Activated naive CD4-positive, alpha-beta T cell treated with anti-CD3 and anti-CD28 coated beads, Interleukin-2, amount 50 U/mL, for 72 hours (primary cell): ENCODE data around the gene MAML3. TPM values are rescaled to one million over a fixed set of nuclear protein-coding genes. Genes with fewer than 3 reads are reported as not detected.
A peak's percentile ranks its signal among the peaks of the same experiment; 100 is the strongest.

Experiments used
- ATAC-seq, 2 donors: fragments of 150-1000 bp; cut with Tn5 transposase; 2 replicates each; pipeline ENCODE4 v1.10.0; 2021; ENCODE audit warnings: mild to moderate bottlenecking in 2 of 2, moderate library complexity in 2 of 2
- DNase-seq, 2 donors: peaks; one replicate each; pipeline ENCODE4 v3.0.0; 2021 to 2022; ENCODE audit warnings: low spot score in 2 of 2
- H3K27ac Mint-ChIP-seq, 2 donors: one replicate each; pipeline ENCODE4 v1.8.0; 2022; ENCODE audit warnings: mild to moderate bottlenecking in 2 of 2, mixed read lengths in 2 of 2
- H3K36me3 Mint-ChIP-seq, 2 donors: one replicate each; pipeline ENCODE4 v1.8.0; 2022; ENCODE audit warnings: mixed read lengths in 2 of 2
- H3K9me3 Mint-ChIP-seq, 2 donors: one replicate each; pipeline ENCODE4 v1.8.0; 2022; ENCODE audit warnings: mixed read lengths in 2 of 2
- total RNA-seq, 2 donors: library from RNA; stranded (reverse); gene quantifications; one replicate each; pipeline ENCODE4 v1.2.3, GENCODE V29; 2022

Gene MAML3
- total RNA-seq, 2 donors from 2014 or later, result 0.70 to 1.0 TPM

DNA sequence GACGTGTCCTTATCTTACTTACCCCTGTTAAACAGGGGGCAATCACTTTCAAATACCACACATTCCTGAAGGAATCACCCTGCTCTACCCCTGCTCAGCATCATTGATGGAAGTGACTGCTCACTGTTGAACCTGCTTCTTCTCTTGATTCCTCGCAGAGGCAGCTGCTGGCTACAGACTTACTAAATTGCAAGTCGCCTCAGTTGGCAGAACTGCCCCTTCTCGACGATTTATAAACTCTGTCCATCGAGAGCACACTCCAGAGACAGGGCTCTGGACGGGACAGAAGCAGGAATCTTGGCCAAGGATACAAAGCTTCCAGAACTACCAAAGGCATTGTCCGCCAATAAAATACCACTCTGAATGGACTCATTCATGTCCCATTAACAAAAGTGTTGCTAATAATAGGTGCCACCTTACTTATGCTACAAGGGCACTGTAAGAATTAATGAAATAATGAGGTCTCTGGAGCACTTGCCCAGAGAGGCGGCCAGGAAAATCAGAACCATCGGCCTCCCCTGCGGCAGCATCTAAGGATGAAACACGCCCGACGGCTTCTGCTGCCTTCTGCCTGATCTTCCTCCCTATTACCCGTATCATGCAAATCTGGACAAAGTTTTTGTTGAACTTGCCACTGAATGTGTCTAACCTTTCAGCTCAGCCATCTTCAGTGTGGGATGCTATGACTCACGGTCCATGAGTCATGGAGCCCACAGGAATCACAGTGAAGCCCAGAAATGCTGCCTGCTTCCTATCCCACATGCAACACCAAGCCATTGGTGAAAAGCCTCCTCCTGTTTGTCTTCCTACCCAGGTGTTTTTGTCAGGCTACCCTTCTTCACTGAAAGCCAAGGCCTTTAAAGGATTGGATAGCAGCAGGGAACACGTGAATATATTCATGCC is 164.9 kb downstream of the MAML3 start:
- Mint-ChIP-seq H3K27ac (no peak overlapping the region), H3K9me3 (no peaks in the 10 kb centered on the region), H3K36me3 (no peaks in the 10 kb centered on the region)
- DNase-seq (peak; percentile 40 to 60), ATAC-seq (peak; percentile 97 to 100)

DNA sequence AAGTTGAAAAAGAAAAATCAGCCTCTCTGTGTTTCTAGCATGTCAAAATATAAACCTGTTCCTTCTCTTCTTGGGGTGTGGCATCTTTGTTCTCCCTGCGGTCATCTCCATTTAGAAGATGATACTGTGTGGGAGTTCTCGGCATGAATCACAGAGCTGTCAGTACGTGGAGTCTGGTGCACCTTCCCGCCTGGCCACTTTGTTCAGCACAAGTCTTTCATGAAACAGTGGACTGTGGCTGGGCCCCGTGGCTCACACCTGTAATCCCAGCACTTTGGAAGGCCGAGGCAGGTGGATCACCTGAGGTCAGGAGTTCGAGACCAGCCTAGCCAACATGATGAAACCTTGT is 166.5 kb downstream of the MAML3 start:
- no peak for ATAC-seq
- Mint-ChIP-seq H3K27ac (no peak overlapping the region), H3K36me3 (no peaks in the 10 kb centered on the region), H3K9me3 (peaks cover 0 to 6% of the 10 kb centered on the region in 2 donors)
- DNase-seq, result no peak

DNA sequence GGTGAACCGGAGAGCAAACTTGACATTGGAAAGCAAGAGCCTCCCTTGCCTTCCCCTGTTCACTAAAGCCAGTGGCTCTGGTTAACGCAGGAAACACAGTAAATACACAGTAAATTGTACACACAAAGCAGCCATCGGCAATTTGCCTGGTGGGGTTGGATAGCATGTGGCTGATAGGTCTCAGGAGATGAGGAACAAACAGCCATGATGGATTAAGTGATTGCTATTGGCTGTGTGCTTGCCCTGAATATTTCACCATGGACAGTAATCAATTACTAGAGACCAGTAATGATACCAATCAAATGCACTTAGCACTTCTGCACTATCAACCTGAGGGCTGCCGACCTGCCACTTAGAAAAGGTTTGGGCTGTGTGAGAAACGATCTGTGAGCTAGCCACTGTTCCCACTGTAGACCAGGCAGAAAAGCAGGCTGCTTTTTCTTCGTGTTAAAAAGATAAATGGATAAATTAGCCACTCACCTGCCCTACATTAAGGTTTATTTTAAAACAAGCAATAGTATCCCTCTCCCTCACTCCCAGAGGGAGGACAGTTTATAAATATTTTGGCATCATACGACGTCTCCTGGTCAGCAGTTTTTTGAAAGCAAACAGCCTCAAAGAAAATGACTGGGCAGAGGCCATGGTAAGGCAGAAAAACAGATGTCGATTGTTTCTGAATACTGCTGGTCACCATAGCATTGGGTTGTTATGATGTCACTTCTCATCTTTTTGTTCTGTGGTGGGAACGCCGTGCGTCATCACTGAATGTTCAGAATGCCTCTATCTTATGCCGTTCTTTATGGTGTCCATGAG is 167.1 kb downstream of the MAML3 start:
- DNase-seq, result no peak
- no peak overlapping the region for H3K27ac Mint-ChIP-seq
- peaks cover 0 to 6% of the 10 kb centered on the region in 2 donors for H3K9me3 Mint-ChIP-seq
- ATAC-seq, result no peak
- H3K36me3 Mint-ChIP-seq, result no peaks in the 10 kb centered on the region

DNA sequence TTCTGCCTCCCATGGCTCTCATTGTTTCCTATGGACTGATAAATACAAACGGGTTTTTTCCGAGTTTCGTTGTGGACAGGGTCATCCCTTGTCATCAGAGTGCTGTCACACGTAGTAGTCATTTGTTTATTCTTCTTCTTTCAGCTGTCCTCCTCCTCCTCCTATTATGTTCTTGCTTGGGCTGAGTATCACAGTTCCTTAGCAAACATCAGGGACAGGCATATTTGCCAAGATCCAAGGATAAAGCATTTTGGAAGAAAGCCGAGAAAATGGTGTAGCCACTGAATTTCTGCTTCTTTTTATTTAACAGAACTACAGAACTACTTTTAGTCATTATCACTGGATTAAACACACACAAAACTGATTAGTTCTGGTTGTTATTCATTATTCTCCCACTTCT is 167.9 kb downstream of the MAML3 start:
- ATAC-seq (no peak), DNase-seq (no peak)
- peaks cover 0 to 6% of the 10 kb centered on the region in 2 donors for H3K9me3 Mint-ChIP-seq
- H3K36me3 Mint-ChIP-seq, result no peaks in the 10 kb centered on the region
- H3K27ac Mint-ChIP-seq, result no peak overlapping the region

DNA sequence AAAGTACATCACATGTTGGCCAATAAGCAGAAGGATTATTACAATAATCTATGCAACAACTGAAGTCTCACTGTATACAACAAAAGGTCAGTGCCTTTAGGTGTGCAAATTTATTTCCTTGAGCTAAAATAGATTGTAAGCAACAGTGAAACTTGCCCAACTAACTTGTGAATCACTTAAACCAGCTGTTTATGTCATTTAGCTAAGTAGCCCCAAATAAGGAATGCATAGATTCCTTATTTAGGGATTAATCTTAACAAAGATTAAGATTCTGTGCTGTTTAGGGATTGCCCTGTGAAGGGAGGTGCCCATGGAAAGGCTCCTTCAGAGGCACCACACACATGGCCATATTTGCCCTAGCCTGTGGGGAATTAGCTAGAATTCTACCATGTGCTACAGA is 168.6 kb downstream of the MAML3 start:
- no peak for ATAC-seq
- no peak for DNase-seq
- H3K36me3 Mint-ChIP-seq, result no peaks in the 10 kb centered on the region
- H3K27ac Mint-ChIP-seq, result no peak overlapping the region
- H3K9me3 Mint-ChIP-seq, result peaks cover 0 to 6% of the 10 kb centered on the region in 2 donors

DNA sequence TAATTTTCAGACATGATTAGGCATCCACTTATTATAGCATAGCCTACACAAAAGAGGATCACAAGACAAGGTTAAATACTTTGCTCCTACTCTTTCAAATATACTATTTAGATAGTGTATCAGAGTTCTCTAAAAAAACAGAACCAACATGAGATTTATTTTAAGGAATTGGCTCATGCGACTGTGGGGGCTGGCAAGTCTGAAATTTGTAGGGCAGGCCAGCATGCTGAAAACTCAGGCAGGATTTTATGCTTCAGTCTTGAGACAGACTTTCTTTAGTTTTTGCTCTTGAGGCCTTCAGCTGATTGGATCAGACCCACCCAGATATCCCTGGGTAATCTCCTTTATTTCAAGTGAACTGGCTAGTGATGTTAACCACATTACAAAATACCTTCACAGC is 169.5 kb downstream of the MAML3 start:
- H3K9me3 Mint-ChIP-seq, result peaks cover 0 to 6% of the 10 kb centered on the region in 2 donors
- no peak overlapping the region for H3K27ac Mint-ChIP-seq
- no peak for DNase-seq
- no peaks in the 10 kb centered on the region for H3K36me3 Mint-ChIP-seq
- ATAC-seq, result no peak

DNA sequence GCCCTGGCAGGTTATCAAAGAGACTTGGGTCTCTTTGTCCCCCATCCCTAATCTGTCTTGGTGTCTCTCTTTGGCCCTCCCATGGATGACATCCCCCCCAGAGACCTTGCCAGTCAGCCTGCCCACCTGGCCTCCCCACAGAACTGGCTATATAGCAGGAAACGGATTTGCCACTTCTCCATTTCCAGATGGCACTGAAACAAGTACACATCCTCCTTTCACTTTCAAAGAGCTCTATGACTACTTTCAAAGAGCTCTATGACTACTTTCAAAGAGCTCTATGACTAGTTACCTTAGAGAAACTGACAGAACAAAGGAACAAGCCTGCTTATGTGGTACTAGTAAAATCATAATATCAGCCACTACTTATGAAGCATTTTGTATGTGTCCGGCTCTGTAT is 175.3 kb downstream of the MAML3 start:
- Mint-ChIP-seq H3K9me3 (peaks cover 0 to 4% of the 10 kb centered on the region in 2 donors), H3K27ac (peak overlapping the region; percentile 53 to 91), H3K36me3 (peaks cover 0 to 5% of the 10 kb centered on the region in 2 donors)
- peak in 1 of 2 donors; percentile 35 for DNase-seq
- peak; percentile 99 for ATAC-seq

DNA sequence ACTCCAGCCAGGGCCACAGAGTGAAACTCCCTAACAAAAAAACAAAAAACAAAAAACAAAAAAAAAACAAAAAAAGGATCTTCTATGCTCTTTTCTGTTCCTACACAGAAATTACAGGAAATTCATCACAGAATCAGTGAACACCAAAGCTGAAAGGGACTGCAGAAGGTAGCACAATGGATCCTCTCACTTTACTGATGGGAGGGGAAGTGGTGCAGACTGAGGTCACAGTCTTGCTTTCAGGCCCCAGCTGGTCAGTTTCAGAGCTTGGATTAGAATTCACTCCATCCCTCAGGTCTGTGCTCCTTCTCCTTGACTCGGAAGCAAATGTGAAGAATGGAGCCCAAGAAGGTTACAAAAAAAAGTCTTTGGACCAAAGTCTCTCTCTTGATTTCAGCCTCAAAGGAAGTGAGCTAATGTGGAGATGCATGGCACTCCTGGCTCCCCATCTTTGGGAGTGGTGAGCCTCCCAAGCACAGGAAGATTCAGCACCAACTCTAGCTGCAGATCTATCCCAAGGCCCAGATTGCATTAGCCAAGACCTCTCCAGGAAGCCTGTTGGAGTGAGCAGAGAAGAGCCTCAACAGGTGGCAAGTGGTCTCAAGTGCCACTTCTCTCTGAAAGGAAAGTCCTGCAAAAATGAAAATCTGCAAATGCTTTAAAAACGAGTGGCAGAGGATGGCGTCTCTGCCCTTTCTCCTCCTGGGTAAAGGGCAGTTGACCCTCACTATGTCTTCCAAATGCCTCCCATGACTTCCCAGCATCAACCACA is 176.0 kb downstream of the MAML3 start:
- ATAC-seq (no peak), DNase-seq (no peak)
- Mint-ChIP-seq H3K9me3 (no peaks in the 10 kb centered on the region), H3K36me3 (peaks cover 0 to 5% of the 10 kb centered on the region in 2 donors), H3K27ac (peak overlapping the region; percentile 53 to 91)

DNA sequence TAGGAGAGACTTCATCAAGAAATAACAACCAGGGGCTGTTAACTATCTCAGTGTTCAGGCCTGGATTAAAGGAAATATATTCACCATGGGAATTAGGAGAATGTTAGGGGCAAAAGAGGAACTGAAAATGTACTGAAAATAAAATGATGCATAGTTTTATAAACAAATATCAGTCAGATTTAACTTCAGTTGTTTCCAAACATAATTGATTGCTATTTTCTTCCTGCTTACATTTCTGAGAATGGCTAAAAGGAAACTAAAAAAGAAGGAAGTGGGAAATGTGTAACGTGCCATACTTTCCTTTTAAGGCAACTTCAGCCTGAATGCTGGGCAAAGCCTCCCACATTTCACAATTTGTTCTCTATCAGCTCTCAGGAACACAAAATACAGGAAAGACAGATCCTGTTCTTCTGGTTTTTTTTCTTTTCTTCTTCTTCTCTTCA is 178.1 kb downstream of the MAML3 start:
- no peak for ATAC-seq
- DNase-seq, result no peak
- peaks cover 0 to 5% of the 10 kb centered on the region in 2 donors for H3K36me3 Mint-ChIP-seq
- no peak overlapping the region for H3K27ac Mint-ChIP-seq
- no peaks in the 10 kb centered on the region for H3K9me3 Mint-ChIP-seq

DNA sequence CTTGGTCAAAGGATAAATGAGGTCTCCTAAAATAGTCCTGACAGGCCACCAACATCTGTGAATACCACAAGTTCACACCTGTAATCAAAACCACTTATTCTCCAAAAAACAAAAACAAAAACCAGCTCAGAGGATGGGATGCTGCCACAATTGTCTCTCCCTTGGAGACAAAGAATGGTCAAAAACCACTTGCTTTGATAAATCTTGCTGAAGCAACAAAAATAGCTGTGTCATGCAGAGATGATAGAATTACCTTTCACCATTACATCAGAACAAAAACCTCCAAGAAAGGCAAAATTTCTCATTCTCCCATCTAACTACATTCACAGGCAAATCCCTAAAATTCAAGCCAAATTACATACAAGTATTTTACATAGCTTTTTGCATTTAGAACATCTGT is 180.4 kb downstream of the MAML3 start:
- H3K36me3 Mint-ChIP-seq, result peaks cover 0 to 3% of the 10 kb centered on the region in 2 donors
- no peak for DNase-seq
- H3K9me3 Mint-ChIP-seq, result no peaks in the 10 kb centered on the region
- no peak overlapping the region for H3K27ac Mint-ChIP-seq
- no peak for ATAC-seq

DNA sequence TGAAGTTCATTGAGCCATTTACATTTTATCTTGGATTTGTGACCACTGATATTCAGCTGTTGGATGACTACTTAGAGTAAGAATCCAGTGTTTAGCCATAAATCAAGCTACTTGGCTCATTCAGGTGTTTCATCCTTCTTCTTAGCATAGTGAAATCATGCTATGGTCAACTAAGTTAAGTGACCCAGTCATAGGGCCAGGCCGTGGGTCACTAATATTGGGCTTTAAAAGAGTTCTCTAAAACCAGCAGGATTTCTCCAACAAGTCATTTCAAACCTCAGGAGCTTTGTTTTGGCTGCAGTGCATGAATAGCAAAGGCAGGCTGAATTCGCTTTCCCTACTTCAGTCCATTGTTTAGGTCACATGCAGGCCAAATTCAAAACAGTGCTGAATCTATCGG is 181.0 kb downstream of the MAML3 start:
- DNase-seq (no peak), ATAC-seq (no peak)
- Mint-ChIP-seq H3K27ac (no peak overlapping the region), H3K36me3 (no peaks in the 10 kb centered on the region), H3K9me3 (no peaks in the 10 kb centered on the region)

DNA sequence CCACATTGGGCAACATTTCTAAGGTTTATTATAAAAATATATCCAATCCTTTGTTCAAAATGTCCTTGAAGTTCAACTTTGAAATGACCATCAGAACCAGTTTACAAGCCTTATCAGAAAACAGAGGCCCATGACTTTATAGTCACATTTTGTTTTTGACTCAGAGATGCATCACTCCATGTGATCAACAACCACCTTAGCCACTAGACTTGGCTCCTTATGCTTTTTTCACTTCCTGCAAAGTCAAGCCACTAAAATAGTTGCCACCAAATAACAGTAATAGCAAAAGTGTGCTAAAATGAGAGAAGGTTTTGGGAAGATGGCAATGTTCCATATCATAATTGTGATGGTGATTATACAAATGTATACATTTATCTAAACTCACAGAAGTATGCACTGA is 181.7 kb downstream of the MAML3 start:
- H3K27ac Mint-ChIP-seq, result no peak overlapping the region
- DNase-seq (no peak), ATAC-seq (peak in 1 of 2 donors; percentile 49)

DNA sequence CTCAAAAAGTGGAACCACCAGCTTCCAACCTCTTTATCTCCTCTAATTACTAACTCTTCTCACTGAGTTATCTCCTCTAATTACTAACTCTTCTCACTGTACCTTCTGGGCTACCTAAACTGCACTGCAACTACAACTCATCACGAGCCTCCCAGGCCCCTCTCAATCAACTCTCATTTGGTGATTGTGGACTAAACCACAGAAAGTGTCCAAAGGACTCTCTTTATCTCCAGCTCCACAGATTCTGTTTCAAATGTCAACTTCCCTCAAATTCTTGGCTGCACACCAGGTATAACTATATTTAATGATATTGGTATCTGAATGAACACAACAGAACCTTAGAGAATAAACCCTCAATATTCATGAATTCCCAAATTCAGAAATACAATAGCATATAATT is 182.9 kb downstream of the MAML3 start:
- Mint-ChIP-seq H3K9me3 (no peaks in the 10 kb centered on the region), H3K27ac (no peak overlapping the region), H3K36me3 (no peaks in the 10 kb centered on the region)
- DNase-seq, result no peak
- ATAC-seq, result no peak

More for the DNA sequence above, 181.7 kb downstream of the MAML3 start:
- H3K9me3 Mint-ChIP-seq, result no peaks in the 10 kb centered on the region
- no peaks in the 10 kb centered on the region for H3K36me3 Mint-ChIP-seq

DNA sequence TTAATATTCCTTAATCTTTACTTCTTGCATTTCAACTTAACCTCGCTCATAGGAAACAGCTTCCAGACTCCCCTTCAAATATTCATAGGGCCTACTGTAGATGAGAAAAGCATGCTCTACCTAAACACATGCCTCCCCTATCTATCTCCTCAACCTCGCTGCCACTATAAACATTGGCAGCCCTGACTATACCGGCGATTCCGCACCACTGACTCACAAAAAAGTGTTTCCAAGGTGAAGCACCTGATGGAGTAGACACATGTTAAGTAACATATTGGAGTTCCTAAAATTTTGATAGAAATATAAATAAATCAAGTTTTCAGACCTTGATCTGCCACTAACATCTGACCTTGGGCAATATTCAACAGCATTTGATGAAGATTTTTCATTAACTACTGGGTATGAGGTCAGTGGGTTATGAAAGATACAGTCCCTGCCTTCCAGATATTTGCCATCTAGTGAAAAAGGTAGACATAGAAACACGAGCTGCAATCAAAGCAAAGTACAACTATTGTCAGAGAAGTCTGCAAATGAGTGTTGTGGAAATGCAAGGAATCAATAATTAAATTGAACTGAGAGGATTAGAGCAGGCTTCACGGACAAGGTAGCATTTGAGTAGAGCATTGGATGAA is 184.2 kb downstream of the MAML3 start:
- Mint-ChIP-seq H3K9me3 (no peaks in the 10 kb centered on the region), H3K36me3 (no peaks in the 10 kb centered on the region), H3K27ac (no peak overlapping the region)
- DNase-seq, result no peak
- ATAC-seq, result no peak

DNA sequence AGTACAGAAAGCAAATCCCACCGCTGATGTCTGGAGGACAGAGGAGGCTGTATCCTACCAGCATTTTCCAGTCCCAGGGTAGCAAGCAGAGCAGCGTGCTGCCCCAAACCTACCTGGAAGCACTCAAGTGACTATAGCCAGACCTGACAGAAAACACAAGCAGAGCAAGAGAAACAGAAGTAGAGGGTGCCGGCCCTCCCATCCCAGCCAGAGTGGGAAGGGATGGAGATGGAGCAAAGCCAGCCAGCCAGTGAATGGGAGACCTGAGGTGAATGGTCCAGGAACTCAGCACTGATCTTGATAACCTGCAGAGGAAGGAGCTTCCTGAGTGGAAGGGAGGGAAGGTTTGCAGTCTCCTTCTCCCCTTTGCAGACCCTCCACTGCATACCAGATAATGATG is 185.2 kb downstream of the MAML3 start:
- Mint-ChIP-seq H3K27ac (no peak overlapping the region), H3K9me3 (no peaks in the 10 kb centered on the region), H3K36me3 (no peaks in the 10 kb centered on the region)
- DNase-seq (no peak), ATAC-seq (no peak)

DNA sequence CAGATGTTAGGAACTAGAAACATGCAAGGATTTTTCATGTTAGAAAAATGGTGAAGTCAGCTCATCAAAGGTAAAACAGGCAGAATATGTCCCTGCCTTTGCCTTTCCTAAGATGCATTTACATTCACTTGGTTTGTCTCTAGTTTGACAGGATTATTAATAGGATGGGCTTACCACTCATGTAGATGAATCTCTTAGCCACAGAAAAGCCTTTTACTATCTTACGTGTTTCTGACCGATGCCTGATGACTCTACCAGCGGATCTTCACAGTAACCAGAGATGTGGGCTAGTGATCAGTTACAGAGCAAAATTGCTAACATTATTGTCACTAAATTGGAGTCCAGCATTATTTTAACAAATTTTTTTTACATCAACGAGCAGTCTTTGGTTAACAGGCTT is 187.6 kb downstream of the MAML3 start:
- Mint-ChIP-seq H3K36me3 (no peaks in the 10 kb centered on the region), H3K9me3 (no peaks in the 10 kb centered on the region), H3K27ac (no peak overlapping the region)
- no peak for DNase-seq
- no peak for ATAC-seq
